Osteocyte (in vitro differentiated cells): Measurements from ENCODE around the gene CIRBP. TPM values are rescaled to one million over a fixed set of nuclear protein-coding genes. Genes with fewer than 3 reads are reported as not detected.

Experiments used
- DNase-seq: peaks from one replicate; pipeline ENCODE4 v3.0.0; 2021; ENCODE audit warnings: mixed read lengths; ENCODE audit not compliant: unreplicated experiment; ENCODE audit errors: extremely low spot score
- H3K27ac Mint-ChIP-seq: one replicate; pipeline ENCODE4 v1.8.0; 2021; ENCODE audit warnings: mild to moderate bottlenecking, mixed read lengths; ENCODE audit not compliant: unreplicated experiment
- H3K27me3 Mint-ChIP-seq: one replicate; pipeline ENCODE4 v1.8.0; 2021; ENCODE audit warnings: mixed read lengths; ENCODE audit not compliant: unreplicated experiment
- H3K36me3 Mint-ChIP-seq: one replicate; pipeline ENCODE4 v1.8.0; 2021; ENCODE audit warnings: mixed read lengths; ENCODE audit not compliant: unreplicated experiment
- H3K4me1 Mint-ChIP-seq: one replicate; pipeline ENCODE4 v1.8.0; 2021; ENCODE audit warnings: mixed read lengths; ENCODE audit not compliant: unreplicated experiment
- H3K4me3 Mint-ChIP-seq: one replicate; pipeline ENCODE4 v1.8.0; 2021; ENCODE audit warnings: mild to moderate bottlenecking, moderate library complexity, mixed read lengths; ENCODE audit not compliant: unreplicated experiment
- H3K9me3 Mint-ChIP-seq: one replicate; pipeline ENCODE4 v1.8.0; 2021; ENCODE audit warnings: mixed read lengths; ENCODE audit not compliant: unreplicated experiment
- total RNA-seq: library from RNA; stranded (reverse); gene quantifications from 2 replicates; pipeline ENCODE4 v1.2.1, GENCODE V29; 2021
- TF ChIP-seq, protein P1 (sequence below): fragments of 200-600 bp; sonication (generic); IDR thresholded peaks from 2 replicates; pipeline ENCODE4 v1.5.0; 2021; ENCODE audit warnings: antibody characterized with exemption, mild to moderate bottlenecking, moderate library complexity

The CIRBP gene
- total RNA-seq, 1 donor from 2014 or later, result 408 TPM

DNA sequence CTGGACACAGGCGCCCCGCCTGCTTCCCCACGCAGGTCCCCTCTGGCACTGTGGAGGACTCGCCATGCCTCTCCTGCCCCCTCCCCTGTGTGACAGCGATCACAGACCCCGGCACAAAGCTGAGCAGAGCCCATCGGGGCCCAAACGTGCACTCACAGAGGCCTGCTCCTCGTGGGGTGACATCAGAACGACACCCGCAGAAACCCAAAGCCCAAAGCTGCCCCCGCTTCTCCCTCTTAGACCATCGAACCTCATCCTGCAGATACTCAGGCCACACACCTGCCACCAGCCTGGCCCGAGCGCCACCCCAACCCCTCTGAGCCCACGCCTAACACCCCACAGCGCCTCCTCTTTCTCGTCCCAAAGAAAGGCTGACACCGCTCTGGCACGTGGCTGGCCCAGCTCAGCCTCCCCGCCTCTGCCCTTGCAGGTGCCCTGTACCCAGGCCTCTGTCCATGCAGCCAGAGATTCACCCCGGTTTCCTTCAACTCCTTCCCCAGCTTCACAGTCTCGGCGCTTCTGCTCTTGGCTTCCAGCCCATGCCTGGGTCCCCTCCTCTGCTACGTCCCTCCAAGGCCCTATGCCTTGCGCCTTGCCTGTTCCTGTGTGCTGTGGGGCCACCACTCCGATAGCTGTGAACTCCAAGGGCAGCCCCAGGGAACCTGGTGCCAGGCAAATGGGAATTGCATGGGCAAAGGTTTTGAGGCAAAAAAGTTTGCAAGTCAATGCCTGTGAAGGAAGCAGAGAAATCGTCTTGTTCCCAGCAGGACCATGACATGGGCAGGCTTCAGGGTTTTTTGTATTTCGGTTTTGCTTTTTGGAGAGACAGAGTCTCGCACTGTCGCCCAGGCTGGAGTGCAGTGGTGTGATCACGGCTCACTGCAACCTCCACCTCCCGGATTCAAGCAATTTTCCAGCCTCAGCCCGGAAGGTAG lies 30.5 kb upstream of the CIRBP start:
- Mint-ChIP-seq H3K4me3 (peak overlapping the region; percentile 72), H3K27ac (peak overlapping the region; percentile 63), H3K27me3 (no peaks in the 10 kb centered on the region), H3K36me3 (no peaks in the 10 kb centered on the region), H3K9me3 (no peaks in the 10 kb centered on the region), H3K4me1 (peaks cover 32% of the 10 kb centered on the region)
- DNase-seq, result no peak
- TF ChIP-seq, protein P1, sequence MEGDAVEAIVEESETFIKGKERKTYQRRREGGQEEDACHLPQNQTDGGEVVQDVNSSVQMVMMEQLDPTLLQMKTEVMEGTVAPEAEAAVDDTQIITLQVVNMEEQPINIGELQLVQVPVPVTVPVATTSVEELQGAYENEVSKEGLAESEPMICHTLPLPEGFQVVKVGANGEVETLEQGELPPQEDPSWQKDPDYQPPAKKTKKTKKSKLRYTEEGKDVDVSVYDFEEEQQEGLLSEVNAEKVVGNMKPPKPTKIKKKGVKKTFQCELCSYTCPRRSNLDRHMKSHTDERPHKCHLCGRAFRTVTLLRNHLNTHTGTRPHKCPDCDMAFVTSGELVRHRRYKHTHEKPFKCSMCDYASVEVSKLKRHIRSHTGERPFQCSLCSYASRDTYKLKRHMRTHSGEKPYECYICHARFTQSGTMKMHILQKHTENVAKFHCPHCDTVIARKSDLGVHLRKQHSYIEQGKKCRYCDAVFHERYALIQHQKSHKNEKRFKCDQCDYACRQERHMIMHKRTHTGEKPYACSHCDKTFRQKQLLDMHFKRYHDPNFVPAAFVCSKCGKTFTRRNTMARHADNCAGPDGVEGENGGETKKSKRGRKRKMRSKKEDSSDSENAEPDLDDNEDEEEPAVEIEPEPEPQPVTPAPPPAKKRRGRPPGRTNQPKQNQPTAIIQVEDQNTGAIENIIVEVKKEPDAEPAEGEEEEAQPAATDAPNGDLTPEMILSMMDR, result no peak

DNA sequence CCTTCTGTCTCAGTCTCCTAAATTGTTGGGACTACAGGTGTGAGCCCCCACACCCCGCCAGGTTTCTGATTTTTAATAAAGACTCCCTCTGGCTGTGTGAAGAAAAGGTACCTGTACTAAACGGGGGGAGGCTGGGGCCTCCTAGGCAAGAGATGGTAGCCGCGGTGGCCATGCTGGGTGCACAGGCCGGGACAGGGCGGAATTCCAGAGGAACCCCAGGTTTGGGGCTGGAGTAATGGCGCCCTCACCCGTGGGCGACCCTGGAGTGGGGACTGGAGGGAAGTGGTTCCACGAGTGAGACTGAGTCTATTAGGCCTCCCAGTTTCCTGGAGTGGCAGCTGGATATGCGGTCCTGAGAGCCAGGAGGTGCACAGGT lies 29.7 kb upstream of the CIRBP start:
- DNase-seq, result no peak
- H3K9me3 Mint-ChIP-seq, result no peaks in the 10 kb centered on the region
- TF ChIP-seq, protein P1, result no peak
- H3K4me1 Mint-ChIP-seq, result peaks cover 32% of the 10 kb centered on the region
- H3K27me3 Mint-ChIP-seq, result no peaks in the 10 kb centered on the region
- peak overlapping the region; percentile 63 for H3K27ac Mint-ChIP-seq
- no peaks in the 10 kb centered on the region for H3K36me3 Mint-ChIP-seq
- H3K4me3 Mint-ChIP-seq, result peak overlapping the region; percentile 59

GRCh38 chr19:1239796-1240737 lies 29.1 kb upstream of the CIRBP start:
- H3K27ac Mint-ChIP-seq, result no peak overlapping the region
- H3K4me3 Mint-ChIP-seq, result peak overlapping the region; percentile 59
- H3K9me3 Mint-ChIP-seq, result no peaks in the 10 kb centered on the region

GRCh38 chr19:1240925-1241324 lies 28.2 kb upstream of the CIRBP start:
- Mint-ChIP-seq H3K4me1 (peaks cover 38% of the 10 kb centered on the region), H3K9me3 (no peaks in the 10 kb centered on the region), H3K4me3 (peak overlapping the region; percentile 79), H3K36me3 (no peaks in the 10 kb centered on the region), H3K27me3 (no peaks in the 10 kb centered on the region), H3K27ac (peak overlapping the region; percentile 95)
- TF ChIP-seq, protein P1, result no peak
- DNase-seq, result no peak

More at GRCh38 chr19:1239796-1240737, 29.1 kb upstream of the CIRBP start:
- no peaks in the 10 kb centered on the region for H3K36me3 Mint-ChIP-seq
- H3K27me3 Mint-ChIP-seq, result no peaks in the 10 kb centered on the region
- peaks cover 36% of the 10 kb centered on the region for H3K4me1 Mint-ChIP-seq
- DNase-seq, result peak; percentile 97
- TF ChIP-seq, protein P1, result peak; percentile 96
